Medulla oblongata (tissue), 1 donor: ENCODE measurements around the gene POLQ.
"Not testable (repeated sequence)": the region's sequence is repeated elsewhere in the genome, so short reads cannot be mapped to it uniquely, and the experiment has no call there.

Experiments used
- DNase-seq: peaks from one replicate; pipeline ENCODE4 v3.0.0-alpha.2; 2015; ENCODE audit errors: extremely low spot score

The POLQ gene

GRCh38 chr3:121424549-121424948 is 121.2 kb downstream of the POLQ start:
- no peak for DNase-seq

GRCh38 chr3:121418182-121418581 is 127.6 kb downstream of the POLQ start:
- DNase-seq, result no peak

GRCh38 chr3:121414924-121415323 is 130.9 kb downstream of the POLQ start:
- DNase-seq, result no peak

- DNase-seq, result no peak
Observed at GRCh38 chr3:121411523-121411922, 134.3 kb downstream of the POLQ start.

- no peak for DNase-seq
Observed at GRCh38 chr3:121405631-121406030, 140.2 kb downstream of the POLQ start.

- no peak for DNase-seq
Observed at GRCh38 chr3:121399820-121400219, 146.0 kb downstream of the POLQ start.

- DNase-seq, result not testable (repeated sequence)
Observed at GRCh38 chr3:121398051-121398450, 147.7 kb downstream of the POLQ start.

- not testable (repeated sequence) for DNase-seq
Observed at GRCh38 chr3:121395967-121396366, 149.8 kb downstream of the POLQ start.

GRCh38 chr3:121388308-121388707 is 157.5 kb downstream of the POLQ start:
- not testable (repeated sequence) for DNase-seq
